Measurements from ENCODE around the gene GABBR2. TPM values are rescaled to one million over a fixed set of nuclear protein-coding genes. Genes with fewer than 3 reads are reported as not detected.

Gene GABBR2
- total RNA-seq, 1 donor from 2014 or later, result 6.4 TPM

DNA sequence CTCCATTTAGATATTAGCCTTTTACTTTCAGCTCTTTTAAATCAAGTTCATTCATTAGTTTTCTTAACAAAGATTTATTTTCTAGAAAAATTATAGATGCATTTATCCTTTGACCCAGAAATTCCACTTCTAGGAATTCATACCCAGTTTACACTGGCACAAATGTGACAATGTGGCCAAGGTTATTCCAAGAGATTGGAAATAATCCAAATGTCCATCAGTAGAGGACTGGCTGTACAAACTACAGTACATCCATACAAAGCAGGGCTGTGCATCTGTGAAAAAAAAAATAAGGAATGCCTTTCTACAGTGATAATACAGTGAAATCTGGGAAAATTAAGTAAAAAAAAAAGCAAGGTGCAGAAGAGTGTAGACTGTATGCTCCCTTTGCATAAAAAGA lies 149.2 kb downstream of the GABBR2 start:
- TF ChIP-seq, protein P1, sequence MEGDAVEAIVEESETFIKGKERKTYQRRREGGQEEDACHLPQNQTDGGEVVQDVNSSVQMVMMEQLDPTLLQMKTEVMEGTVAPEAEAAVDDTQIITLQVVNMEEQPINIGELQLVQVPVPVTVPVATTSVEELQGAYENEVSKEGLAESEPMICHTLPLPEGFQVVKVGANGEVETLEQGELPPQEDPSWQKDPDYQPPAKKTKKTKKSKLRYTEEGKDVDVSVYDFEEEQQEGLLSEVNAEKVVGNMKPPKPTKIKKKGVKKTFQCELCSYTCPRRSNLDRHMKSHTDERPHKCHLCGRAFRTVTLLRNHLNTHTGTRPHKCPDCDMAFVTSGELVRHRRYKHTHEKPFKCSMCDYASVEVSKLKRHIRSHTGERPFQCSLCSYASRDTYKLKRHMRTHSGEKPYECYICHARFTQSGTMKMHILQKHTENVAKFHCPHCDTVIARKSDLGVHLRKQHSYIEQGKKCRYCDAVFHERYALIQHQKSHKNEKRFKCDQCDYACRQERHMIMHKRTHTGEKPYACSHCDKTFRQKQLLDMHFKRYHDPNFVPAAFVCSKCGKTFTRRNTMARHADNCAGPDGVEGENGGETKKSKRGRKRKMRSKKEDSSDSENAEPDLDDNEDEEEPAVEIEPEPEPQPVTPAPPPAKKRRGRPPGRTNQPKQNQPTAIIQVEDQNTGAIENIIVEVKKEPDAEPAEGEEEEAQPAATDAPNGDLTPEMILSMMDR (conservative IDR thresholded peaks at IDR 0.05), result no peak
- DNase-seq (ENCODE audit: extremely low spot score, unreplicated experiment), result no peak
- Mint-ChIP-seq H3K36me3 (no peaks in the 10 kb centered on the region), H3K27me3 (peaks cover 3% of the 10 kb centered on the region), H3K9me3 (no peaks in the 10 kb centered on the region), H3K4me1 (ENCODE audit: unreplicated experiment) (no peaks in the 10 kb centered on the region), H3K27ac (no peak overlapping the region), H3K4me3 (no peak overlapping the region)

DNA sequence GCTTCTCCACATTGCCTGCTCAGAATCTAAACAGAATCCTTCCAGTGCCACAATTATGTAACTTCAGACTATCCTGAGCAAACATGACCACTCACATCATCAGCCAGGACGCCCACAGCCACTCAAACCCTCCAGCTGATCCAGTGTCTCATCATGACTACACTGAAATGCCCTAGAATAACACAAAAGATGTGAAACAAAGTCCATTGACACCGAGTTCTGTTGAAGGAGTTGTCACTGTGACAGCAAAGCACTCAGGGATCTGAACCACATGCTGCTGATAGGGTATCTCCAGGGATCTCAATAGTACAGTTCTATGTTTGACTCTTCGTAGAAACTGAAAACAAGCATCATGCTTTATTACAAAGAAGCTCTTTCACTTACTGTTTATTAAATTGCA lies 150.2 kb downstream of the GABBR2 start:
- TF ChIP-seq, protein P1 (conservative IDR thresholded peaks at IDR 0.05), result no peak
- Mint-ChIP-seq H3K27ac (no peak overlapping the region), H3K9me3 (no peaks in the 10 kb centered on the region), H3K27me3 (peaks cover 3% of the 10 kb centered on the region), H3K4me3 (no peak overlapping the region), H3K36me3 (no peaks in the 10 kb centered on the region), H3K4me1 (ENCODE audit: unreplicated experiment) (no peaks in the 10 kb centered on the region)
- no peak for DNase-seq (ENCODE audit: extremely low spot score, unreplicated experiment)

DNA sequence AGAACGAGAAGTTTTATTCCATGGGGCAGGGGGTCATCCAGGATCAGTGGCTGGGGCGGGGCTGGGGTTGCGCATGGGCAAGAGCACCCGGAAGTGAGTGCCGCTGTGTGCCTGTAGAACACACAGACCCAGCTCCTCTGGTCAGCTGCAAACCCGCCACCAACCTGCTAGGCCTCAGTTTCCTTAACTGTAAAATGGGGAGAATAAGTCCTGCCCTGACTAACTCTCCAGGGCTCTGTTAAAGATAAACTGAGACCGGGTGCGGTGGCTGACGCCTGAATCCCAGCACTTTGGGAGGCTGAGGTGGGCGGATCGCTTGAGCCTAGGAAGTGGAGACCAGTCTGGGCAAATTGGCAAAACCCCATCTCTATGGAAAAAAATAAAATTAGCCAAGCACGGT lies 152.2 kb downstream of the GABBR2 start:
- DNase-seq (ENCODE audit: extremely low spot score, unreplicated experiment), result peak; percentile 40
- Mint-ChIP-seq H3K27ac (no peak overlapping the region), H3K27me3 (peaks cover 3% of the 10 kb centered on the region), H3K4me3 (no peak overlapping the region), H3K9me3 (no peaks in the 10 kb centered on the region), H3K4me1 (ENCODE audit: unreplicated experiment) (peaks cover 5% of the 10 kb centered on the region), H3K36me3 (no peaks in the 10 kb centered on the region)
- TF ChIP-seq, protein P1 (conservative IDR thresholded peaks at IDR 0.05), result no peak

DNA sequence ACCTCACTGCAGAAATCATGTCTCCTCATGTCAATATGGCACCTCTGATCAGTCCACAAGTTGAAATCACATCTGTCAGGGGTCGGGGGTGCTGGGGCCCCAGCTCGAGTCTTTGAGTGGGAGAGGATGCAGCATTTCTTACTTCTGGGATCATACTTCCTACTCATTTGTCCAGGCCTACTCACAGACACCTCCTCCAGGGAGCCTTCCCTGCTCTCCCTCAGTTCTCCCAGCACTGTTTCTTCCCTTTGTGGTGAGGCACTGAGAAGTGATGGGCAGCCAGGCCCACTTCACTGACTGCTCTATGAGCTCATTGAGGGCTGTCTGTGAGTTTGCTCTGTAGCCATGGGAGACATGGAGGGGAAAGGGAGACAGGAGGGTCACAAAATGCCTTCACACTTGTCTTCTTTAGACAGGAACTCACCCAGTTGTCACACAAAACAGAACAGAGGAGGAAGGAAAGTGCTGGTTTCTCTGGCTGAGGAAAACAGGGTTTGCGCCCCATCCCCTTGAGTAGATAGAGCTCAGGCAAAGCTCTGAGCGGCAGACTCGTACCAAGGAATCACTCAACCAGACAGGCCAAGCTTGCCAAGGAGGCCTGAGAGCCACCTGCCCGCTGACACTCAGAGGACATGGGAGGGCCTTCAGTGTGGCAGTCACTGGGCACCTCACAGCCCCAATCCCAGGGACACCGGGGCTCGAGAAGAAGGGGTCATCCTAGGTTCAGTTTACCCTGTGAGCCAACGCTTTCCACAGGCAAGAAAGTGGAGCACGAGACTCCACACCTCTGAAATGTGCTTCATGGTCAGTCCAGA lies 152.9 kb downstream of the GABBR2 start:
- TF ChIP-seq, protein P1 (conservative IDR thresholded peaks at IDR 0.05), result no peak
- Mint-ChIP-seq H3K4me3 (no peak overlapping the region), H3K4me1 (ENCODE audit: unreplicated experiment) (peaks cover 5% of the 10 kb centered on the region), H3K27me3 (peaks cover 3% of the 10 kb centered on the region), H3K36me3 (no peaks in the 10 kb centered on the region), H3K27ac (no peak overlapping the region), H3K9me3 (no peaks in the 10 kb centered on the region)
- DNase-seq (ENCODE audit: extremely low spot score, unreplicated experiment), result peak; percentile 62

DNA sequence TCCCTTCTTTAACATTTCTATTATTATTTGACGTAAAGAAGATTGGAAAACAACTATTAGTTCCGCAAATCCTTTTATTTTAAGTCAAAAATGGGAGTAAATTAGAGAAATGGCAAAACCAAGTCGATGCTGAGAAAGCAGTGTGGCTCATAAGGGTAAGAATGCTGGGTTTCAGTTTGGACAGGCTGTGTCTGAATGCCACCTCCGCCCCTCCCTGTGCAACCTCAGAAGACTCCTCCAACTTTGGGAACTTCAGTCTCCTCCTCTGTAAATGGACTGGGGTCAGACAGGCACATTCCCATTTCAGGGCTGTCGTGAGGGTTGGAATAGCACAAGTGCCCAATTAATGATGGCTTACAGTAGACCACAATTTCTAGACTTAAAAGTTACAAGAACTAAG lies 154.0 kb downstream of the GABBR2 start:
- peaks cover 5% of the 10 kb centered on the region for H3K4me1 Mint-ChIP-seq (ENCODE audit: unreplicated experiment)
- peaks cover 3% of the 10 kb centered on the region for H3K27me3 Mint-ChIP-seq
- H3K27ac Mint-ChIP-seq, result no peak overlapping the region
- no peak overlapping the region for H3K4me3 Mint-ChIP-seq
- H3K36me3 Mint-ChIP-seq, result no peaks in the 10 kb centered on the region
- DNase-seq (ENCODE audit: extremely low spot score, unreplicated experiment), result peak; percentile 27
- H3K9me3 Mint-ChIP-seq, result no peaks in the 10 kb centered on the region
- TF ChIP-seq, protein P1 (conservative IDR thresholded peaks at IDR 0.05), result no peak

All from type B pancreatic cell (in vitro differentiated cells).